Left renal cortex interstitium (tissue), 4 donors: ENCODE results near the gene OPCML. TPM values are rescaled to one million over a fixed set of nuclear protein-coding genes. Genes with fewer than 3 reads are reported as not detected.
A peak's percentile ranks its signal among the peaks of the same experiment; 100 is the strongest.

Source experiments
- DNase-seq, 4 donors: peaks; one replicate each; pipeline ENCODE4 v3.0.0-alpha.2; 2013; ENCODE audit warnings: low read depth in 4 of 4, low spot score in 2 of 4, missing footprints in 1 of 4
- polyA plus RNA-seq, 4 donors: library from polyadenylated mRNA; unstranded; fragments of 120-200 nt; gene quantifications; one replicate each; pipeline ENCODE4 v1.2.1, GENCODE V29; 2013; ENCODE audit not compliant: insufficient read length in 4 of 4

Gene OPCML
- polyA plus RNA-seq, 4 donors = 12.3 to 15.7 (median 14.3) TPM

DNA sequence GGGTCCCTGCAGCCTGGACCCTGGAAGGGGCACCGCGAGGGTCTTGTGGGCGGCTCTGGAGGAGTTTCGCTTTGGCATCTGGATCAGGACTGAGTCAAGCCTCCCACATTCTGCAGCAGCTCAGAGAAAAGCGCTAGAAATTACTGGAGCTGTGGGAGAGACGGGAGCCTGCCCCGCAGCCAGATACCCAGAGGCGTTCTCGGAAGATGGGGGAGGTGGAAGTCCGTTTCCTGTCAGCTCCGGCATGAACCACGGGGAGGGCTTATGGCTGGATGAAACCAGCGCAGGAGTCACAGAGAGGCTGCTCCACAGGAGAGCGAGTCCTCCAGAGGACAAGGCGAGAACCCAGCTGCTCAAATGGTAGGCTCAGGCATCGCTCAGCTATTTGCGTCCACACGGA, 379.3 kb downstream of the OPCML start:
- peak in 1 of 4 donors; percentile 19 for DNase-seq

DNA sequence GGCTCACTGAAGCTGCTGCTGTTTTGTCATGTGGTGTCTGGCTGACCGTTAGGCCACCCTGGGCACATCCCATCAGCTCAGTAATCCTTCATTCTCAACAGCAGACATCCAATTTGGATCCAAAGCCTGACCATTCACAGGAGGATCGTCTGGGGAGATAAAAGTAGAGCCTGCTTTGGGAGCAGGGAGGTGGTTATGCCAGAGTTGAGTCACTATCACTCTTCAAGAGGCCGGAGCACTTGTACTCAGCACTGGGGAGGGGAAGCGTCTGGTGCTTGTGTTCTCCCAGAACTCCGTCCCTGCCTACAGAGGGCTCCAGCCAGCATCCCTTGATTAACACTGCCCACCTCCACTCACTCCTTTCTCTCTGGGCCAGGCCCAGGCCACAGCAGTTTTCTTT, 382.6 kb downstream of the OPCML start:
- DNase-seq = no peak

DNA sequence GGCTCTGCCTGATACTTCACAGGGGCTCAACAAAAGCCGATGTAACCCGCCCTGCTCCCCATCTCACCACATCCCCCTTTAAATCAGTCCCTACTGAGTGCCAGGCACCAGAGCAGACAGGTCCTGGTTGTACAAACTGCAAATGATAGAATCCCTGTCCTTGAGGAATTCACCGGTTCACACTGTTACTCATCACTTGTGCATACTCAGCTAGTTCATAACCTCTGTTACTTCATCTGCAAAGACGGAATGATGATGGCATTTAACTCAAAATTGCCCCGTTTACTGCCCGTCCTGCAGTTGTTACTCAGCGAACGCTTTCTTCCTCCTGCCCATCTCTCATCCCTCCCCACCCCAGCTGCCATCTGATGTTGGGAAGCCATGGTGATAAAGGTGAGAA, 384.7 kb downstream of the OPCML start:
- no peak for DNase-seq

DNA sequence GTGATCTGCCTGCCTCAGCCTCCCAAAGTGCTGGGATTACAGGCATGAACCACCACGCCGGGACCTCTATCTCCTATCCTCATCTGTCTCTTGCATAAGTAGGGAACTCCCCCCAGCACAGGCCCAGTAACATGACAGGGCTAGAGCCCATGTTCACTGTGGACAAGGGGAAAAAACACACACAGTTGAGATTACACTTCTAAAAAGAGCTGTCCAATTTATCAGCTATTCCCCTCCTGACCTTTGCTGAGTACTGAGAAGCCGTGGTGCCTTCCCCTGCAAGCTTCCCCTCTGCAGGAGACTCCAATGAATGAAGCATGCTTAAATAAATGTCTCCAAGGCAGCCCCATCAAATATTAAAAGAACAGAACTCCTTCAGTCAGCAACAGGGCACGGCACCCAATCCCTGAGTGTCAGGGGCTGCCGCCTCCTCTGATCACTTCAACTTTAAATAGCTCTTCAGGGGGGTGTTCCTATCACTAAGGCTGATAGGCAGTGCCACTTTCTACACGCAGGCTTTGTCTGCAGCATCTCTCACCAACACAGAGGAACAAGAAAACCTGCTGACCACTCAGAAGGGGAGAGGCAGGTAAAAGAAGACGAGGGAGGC, 385.5 kb downstream of the OPCML start:
- no peak for DNase-seq

DNA sequence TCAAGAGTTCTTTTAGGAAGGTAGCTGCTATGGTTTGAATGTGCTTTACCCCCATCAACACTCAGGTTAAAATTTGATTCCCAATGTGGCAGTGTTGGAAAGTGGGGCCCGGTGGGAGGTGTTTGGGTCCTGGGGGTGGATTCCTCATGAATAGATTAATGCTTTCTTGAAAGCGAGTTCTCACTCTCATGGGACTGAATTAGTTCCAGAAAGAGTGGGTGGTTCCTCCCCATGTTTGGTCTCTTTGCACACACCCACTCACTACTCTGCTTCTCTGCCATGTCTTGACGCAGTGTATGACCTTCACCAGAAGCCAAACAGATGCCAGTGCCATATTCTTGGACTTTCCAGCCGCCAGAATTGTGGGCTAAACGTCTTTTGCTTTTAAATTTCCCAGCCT, 394.4 kb downstream of the OPCML start:
- DNase-seq = no peak

DNA sequence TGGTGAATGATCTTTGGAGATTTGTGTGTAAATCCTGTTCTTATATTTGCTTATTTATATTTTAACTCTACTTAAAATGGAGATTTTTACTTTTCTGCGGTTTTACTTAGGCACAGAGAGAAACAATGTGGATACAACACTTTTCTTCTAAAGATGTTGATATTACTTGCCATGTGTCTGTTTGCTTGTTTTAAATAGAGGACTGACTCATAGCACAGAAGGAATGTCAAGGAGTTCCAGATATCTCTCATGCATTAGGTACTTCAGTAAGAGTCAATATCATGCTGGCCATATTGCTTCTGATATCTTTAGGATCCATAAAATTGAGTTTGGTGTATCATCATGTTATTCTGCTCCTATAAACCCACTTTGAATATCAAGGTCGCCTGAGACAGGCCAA, 395.0 kb downstream of the OPCML start:
- no peak for DNase-seq

DNA sequence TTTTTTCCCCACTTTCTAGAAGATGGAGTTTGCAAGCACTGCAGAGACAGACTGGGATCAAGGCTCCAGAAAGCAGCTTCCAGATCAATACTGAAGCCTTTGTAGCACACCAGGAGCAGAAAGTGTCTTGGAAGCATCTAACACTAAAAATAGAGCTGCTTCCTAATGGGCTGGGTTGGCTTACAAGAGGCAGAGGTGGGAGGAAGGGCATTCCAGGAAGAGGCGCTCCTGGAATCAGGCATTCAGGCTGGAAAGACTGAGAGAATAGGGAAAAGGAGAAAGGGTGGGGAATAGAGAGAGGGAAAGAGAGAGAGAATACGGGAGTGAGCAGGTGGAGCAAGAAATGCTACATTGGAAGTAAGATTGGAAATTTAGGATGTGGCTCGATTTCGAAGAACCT, 395.9 kb downstream of the OPCML start:
- DNase-seq = no peak

DNA sequence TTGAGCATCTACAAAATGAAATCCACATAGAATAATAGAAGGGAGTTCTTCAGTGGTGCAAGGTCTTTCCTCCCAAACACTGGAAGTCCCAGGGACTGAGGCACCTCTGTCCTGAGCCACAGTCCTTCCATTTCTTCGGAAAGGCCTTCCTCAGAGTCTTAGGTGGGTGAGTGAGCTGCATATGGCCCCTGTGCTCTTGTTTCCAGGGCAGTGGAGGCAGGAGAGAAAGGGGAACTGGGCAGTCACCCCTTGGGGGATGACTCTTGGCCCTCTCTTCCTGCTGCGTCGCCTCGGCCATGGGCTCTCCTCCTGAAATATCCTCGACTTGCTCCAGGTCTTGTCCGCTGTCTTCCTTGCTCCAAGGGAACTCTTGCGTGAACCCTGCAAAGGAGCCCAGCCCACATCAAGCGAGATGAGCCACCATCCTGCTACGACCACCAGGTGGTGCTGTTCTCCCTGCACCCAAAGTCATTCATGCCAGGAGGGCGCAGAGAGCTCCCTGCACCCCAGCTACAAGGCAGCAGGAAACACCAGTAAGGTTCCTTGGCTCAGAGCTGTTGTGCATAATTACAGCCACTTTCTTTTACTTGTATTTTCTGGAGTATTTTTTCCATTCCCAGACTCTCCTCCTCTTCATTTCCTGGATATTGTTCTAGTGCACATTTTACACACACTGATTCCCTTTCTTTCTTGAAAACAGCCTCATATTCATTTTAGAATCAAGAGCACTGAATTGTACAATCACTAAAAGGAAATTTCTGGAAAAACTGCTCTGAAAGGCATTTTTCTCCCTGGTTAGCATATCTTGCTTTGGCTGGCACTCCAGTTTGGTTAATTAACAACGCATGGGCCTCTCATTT, 397.8 kb downstream of the OPCML start:
- peak; percentile 43 to 60 (median 52) for DNase-seq

DNA sequence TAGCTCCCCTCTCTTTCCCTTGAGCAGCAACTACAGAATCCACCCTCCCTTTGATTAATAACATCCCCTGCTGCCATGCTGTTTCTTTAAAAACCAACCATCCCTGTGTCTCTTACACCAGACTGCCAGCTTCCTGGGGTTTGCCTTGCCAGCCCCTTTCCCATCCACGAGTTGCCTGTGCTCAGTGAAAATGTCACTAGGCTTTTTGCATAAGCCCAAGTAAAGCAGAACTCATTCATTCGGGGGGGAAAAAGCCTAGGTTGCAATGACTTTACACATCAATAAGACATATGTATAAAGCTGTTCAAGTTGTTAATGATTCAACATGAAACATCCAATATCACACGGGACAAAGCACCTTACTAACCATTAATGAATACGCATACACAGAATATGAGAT, 398.7 kb downstream of the OPCML start:
- no peak for DNase-seq

DNA sequence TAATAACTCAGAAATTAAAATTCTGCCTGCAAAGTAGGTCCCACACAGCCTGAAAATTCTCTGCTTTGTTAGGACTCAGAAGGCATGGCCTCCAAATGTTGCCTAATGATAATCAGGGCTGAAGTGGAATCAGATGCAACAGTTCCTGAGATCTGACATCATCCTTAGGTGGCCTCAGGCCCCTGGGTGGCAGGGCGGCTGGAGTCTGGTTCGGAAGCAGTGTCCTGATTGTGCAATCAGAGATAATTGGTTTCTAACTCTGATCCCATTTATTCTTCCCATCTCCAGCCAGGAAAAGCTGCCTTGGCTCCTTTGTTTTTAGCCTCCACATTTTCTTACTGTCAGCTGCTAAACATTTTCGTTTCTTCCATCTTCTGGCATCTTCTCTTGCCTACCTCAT, 399.3 kb downstream of the OPCML start:
- DNase-seq = no peak

DNA sequence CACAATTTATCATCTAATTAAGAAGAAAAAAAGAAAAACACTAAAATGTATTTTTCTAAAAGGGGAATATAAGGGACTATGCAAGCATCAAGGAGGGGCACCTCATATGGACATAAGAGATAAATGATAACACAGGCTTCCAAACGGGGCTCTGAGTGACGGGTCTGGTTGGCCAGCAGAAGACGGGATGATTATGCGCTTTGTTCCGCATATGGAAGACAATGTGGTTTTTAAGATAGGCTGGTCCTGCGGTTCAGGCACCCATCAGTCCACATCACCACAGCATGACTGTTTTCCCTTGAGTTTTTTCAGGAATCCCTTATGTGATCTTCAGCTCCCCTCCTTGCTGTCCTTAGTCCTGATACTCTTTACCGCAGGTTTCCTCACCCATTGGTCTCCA, 404.6 kb downstream of the OPCML start:
- no peak for DNase-seq

DNA sequence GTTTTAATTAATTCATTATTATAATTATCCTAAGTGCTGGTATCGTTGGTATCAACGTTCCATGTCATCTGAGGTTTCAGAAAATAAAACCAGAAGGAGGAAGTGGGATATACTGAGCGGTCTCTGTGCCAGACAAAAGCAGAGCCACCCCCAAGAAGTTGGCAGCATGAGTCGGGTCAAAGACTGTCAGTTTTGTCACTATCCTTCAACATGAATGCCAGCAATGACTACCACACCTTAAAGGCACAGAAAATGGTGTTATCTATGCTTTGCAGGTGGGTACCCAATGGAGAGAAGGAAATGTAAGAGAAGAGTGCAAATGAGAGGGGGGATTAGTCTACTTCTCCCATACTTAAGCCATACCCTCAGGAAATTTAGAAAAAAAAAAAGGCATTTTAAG, 408.5 kb downstream of the OPCML start:
- DNase-seq = no peak

DNA sequence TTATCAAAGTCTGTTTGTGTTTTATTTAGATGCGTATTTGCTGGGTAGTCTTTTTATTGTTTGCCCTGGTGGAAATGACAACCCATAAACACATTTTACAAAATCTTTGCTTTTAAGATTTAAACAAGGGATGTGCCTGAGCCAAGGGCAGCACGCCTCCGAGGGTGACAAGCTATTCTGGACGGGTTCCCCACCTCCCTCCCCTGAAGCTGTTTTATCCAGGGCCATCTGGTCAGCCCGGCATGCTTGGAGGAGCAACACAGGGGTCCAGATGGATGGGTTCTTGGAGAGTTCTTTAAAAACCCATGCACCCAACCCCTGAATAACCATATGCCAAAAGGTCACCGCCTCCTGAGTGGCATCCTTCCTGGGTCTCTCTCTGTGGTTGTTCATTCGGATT, 408.9 kb downstream of the OPCML start:
- no peak for DNase-seq

DNA sequence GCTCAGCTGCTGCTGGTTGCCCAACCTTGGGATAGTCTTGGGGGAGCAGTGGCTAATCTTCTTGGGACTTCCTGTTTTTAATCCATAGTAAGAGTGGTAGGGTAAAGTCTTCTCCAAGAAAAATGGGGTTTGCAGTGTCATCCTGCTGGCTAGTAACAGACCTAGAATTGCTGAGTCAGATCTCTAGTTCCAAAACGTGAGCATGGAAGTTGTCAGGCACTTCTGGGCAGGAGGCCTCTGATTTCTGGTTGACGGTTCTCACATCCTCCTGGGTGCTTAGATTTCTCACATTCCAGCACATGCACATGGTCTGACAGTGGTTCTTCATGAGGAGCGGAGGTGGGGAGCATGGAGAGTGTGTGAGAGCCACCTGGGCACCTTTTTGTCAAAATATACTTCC, 410.0 kb downstream of the OPCML start:
- DNase-seq = no peak

DNA sequence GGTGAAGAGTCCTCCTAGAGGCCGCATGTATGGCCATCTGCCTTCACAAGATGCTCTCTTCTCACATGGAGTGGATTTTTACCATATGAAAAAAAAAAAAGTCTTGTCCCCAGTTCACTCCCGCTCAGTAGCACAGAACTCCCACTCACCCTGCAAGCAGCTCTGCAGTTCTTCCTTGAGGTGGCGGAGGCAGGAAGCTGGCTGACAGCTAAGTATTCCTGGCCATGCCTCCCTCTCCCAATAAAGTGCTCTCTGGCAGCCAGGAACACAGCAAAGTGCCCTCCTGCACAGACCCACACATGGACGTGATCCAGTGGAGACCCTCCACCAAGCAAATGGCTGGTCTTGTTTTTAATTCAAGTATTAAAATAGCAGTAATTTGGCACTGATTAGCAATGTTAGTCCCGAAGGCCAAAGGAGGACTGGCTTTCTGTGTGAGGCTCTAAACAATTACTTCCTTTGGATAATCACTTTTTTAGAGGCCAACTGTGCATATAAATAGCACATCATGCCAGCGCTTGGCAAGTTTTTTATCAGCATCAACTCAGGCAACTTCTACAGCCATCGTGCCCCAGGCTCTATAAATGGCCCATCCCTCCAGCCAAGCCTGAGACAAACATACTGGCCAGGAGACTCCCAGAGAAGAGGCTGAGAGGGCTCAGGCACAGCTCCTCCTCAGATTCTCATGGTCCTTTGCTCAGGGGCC, 413.6 kb downstream of the OPCML start:
- no peak for DNase-seq

DNA sequence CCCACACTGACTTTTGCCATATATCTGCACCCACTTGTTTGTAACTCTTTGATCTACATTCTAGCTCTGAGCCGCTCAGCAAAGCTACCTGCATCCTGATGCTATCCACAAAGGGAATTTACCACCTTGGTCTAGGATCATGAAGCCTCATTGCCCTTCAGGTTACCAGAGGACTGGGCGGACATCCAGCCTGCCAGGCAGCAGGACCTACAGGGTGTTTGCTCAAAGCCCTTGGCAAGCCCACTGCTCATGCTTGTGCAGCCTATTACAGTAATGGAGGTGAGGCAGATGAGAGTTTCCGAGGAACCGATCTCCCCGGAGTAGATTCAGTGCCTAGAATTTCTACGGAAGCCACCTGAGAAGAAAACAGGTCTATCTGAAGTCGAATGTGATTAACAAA, 417.2 kb downstream of the OPCML start:
- DNase-seq = no peak

DNA sequence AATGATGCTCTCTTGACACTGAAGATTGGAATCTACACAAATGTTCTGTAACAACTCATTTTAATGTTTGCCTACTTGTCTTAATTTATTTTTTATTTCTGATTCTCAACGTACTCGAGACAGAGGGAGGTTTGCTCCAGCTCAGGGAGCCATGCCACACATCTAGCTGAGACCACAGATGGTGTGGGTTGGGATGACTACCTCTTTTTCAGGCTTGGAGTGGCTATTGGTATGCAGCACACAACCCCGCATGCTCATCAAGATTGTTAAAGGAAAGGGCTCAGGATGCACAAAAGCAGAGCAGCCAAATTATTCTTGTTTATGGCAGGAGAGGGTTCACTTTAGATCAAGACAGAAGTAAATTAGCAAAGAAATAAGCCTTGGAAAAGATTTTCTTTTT, 424.5 kb downstream of the OPCML start:
- DNase-seq = no peak

DNA sequence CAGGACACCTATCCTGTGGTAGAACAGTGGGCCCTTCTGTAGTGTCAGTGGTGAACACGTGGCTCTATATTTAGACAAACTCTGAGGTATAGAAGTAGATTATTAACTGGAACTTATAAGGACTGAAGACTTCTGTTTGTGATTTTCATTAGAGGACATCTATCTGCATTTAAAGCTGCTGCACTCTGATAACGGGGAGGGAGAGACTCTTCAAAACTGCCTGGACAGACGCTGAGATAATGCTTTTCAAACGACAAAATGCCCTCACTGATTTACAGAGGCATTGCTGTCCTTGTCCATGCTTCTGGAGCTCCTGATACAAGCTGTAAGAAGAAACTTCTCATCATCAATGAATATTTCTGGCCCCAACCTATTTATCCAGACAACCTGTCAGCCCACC, 425.2 kb downstream of the OPCML start:
- no peak for DNase-seq

DNA sequence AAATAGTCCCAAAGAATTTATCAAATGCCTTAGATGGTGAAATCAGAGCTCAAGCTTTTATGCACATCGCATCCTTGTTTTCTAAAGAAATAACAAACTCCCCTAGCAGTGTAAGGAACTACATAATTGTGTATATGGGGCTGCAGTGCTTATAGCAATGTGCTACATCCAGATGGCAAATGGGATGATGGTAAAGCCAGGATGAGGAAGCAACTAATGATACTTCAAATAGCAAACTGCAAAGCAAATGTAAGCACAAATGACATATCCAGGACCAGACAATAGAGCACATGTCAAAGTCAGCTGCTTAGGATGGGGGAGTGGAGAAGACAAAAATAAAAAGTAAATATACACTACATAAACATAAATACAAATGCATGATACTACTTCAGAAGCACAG, 425.9 kb downstream of the OPCML start:
- DNase-seq = no peak

DNA sequence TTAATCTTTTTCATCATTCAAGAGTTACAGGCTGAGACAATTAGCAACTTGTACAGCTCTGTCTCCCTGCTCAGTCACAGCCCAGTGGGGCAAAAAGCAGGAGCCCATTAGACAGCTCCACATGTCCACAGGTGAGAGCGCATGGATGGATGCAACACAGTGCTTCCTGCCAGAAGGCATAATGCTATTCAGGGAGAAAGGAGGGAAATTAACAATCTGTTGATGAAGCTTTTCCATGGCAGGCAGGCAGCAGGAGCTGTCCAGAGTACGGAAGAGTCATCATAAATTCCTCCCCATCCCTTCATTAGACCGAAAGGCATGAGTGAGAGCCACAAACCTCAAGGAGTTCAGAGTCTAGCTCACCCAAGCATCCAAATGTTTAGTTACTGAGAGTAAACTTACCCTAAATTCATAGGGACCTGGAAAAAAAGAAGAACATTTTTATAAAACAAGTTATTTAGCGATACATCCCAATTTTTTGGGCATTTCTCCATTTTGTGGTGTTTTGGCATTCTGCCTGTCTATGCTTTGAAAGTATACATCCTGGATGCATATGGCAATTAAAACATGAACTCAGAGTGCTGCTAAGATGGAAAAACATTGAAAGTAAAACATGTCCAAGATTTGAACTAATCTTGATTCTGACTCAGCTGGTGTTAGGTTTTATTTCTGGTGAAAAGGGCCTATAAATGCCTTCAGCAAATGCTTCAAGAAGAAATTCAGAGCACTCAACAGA, 428.1 kb downstream of the OPCML start:
- DNase-seq = no peak

DNA sequence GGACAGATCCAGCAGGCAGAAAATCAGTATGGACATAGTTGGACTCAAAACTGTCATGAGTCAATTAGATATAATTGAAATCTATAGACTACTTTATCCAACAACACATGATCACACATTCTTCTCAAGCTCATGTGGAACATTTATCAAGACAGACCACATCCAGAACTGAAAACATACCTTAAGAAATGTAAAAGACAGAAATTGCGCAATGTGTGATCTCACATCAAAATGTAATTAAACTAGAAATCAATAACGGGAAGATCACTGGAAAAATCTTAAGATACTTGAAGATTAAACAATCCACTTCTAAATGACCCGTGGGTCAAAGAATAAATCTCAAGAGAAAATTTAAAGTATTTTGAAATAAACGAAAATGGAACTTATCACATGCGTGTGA, 435.3 kb downstream of the OPCML start:
- DNase-seq = no peak
